Measurements from ENCODE around the gene MFAP1.
"Not testable (repeated sequence)": the region's sequence is repeated elsewhere in the genome, so short reads cannot be mapped to it uniquely, and the experiment has no call there.

Gene MFAP1

DNA sequence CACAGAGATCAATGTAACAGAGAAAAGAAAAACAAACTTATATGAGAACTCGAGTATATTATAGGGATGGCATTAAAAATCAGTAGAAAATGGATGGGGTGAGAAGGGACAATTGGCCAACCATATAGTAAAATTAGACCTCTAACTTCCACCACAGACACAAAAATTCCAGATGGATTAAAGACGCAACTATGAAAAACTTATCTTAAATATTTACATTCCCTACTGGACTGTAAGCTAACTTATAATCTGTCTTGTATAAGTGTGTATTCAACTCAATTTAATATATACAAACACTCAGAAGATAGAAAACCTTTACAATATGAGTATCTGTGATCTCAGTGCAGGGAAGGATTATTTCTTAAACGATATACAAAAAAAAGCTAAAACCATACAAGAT lies 3.0 kb downstream of the MFAP1 start:
- DNase-seq: no peak

DNA sequence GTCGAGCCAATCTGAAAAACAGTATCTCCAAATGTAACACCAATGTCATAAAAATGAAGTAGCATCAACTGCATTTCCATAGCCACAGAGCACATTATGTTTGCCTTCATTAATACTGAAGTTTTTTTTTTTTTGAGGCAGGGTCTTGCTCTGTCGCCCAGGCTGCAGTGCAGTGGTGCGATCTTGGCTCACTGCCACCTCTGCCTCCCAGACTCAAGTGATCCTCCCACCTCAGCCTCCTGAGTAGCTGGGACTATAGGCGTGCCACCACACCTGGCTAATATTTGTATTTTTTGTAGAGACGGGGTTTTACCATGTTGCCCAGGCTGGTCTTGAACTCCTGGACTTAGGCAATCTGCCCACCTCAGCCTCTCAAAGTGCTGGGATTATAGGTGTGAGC lies 9.4 kb downstream of the MFAP1 start:
- not testable (repeated sequence) for DNase-seq

DNA sequence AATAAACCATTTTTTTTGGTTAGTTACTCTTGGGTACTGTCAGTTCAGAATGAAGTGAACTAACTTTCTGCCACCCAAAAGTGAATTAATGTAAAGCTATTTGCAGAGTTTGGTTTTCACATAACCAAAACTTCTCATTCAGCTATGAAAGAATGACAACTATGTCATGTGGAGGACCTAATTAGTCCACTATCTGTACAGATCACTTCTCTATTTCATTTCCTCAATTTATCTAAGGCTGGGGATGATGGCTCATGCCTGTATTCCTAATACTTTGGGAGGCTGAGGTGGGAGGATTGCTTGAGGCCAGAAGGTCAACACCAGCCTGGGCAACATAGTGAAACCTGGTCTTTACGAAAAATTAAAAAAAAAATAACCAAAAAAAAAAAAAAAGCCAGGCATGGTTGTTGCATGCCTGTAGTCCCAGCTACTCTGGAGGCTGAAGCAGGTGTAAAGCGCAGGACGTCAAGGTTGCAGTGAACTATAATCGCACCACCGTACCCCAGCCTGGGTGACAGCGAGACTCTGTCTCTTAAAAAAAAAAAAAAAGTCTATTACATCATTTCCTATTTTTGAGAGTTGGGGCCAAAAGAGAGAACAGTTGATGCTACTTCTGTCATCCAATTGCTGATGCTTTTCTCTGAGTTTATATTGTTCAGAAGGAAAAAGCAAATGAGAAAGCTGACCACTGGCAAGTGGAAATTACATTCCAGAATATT lies 15.4 kb downstream of the MFAP1 start:
- peak; percentile 69 to 87 (median 87) for DNase-seq

DNA sequence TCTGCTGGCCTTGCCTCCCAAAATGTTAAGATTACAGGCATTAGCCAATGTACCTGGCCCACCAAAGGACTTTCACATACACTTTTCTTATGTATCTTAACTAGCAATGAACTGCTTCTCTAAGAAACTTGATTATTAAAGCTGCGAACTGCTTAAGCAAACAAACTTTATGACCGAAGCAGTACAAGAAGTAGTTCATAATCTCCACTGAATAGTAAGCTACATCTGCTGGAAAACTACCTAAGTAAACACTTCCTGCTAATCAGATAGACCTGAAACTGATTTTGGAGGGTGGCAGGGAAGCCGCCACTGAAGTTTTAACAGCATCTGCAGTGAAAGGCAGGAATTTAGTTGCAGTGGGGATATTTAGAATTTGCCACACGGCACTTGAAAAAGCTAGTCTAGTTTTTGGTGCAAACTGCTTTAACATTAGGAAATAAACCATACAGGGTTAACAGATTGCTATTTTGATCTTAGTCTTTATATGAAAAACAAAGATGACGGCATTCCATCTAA lies 16.0 kb downstream of the MFAP1 start:
- DNase-seq: no peak

DNA sequence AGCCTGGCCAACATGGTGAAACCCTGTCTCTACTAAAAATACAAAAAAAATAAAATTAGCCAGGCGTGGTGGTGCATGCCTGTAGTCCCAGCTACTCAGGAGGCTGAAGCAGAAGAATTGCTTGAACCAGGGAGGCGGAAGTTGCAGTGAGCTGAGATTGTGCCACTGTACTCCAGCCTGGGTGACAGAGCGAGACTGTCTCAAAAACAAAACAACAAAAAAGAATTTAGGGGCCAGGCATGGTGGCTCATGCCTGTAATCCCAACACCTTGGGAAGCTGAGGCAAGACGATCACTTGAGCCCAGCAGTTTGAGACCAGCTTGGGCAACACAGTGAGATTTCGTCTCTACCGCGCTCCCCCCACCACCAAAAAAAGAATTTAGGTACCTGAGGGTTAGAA lies 21.8 kb downstream of the MFAP1 start:
- DNase-seq: not testable (repeated sequence)

DNA sequence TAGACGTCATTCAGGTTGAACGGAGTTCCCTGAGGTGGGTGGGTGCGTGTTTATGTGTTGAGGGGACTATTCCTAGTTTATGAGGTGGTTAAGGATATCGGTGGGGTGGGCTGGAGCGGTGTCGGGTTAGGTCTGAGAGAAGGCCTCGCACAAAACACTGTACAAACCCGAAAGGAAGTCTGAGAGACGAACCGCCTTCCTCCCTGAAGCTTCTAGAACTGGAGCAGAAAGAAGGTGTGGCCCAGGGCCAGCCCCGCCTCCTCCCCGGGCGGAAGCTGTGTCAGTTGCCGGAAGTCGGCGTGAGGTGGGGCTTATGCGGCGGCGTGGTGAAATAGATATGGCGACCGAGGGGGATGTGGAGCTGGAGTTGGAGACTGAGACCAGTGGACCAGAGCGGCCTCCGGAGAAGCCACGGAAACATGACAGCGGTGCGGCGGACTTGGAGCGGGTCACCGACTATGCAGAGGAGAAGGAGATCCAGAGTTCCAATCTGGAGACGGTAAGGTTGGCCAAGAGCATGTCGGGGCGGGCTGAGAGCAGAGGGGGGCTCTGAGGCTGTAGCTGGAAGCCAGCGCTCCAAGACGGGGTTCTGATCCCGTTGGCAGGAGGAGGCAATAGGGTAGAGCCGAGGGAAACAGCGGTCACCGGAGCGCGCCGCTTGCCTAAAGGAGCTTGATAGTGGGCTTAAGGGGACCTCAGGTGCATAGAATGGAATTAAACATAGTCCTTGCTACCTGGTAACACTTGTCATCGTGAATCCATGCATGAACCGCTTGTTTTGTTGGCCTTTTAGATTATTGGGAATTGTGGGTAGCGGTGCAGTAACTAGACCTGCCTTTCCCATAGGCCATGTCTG lies 24.0 kb downstream of the MFAP1 start, which contains the start of gene HYPK:
Gene HYPK, plus strand, starts transcription at position 314 of the 856 bp plus-strand sequence. Its CDS starts 24 bp downstream, at position 338.
- DNase-seq: peak; percentile 88 to 93 (median 91)

DNA sequence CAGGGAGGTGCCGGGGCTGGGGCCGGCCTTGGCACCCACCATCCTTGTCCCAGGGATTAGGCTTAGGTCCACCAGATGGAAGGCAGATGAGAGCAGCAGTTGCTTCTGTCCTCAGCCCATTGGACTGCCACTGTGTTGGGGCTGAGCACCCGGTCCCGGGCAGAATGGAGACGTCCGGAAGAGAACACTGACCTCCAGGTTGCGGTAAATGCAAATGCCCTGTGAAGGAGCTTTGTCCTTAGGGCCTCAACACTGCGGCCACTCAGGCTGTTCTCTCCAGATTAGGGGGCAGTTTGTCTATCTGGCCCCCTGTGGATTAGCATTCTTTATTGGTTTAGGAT lies 24.6 kb downstream of the MFAP1 start, which contains the start of gene SERINC4:
Gene SERINC4, minus strand, starts transcription at position 276 of the 341 bp plus-strand sequence. Its CDS starts 234 bp downstream, at position 42.
- DNase-seq: no peak

DNA sequence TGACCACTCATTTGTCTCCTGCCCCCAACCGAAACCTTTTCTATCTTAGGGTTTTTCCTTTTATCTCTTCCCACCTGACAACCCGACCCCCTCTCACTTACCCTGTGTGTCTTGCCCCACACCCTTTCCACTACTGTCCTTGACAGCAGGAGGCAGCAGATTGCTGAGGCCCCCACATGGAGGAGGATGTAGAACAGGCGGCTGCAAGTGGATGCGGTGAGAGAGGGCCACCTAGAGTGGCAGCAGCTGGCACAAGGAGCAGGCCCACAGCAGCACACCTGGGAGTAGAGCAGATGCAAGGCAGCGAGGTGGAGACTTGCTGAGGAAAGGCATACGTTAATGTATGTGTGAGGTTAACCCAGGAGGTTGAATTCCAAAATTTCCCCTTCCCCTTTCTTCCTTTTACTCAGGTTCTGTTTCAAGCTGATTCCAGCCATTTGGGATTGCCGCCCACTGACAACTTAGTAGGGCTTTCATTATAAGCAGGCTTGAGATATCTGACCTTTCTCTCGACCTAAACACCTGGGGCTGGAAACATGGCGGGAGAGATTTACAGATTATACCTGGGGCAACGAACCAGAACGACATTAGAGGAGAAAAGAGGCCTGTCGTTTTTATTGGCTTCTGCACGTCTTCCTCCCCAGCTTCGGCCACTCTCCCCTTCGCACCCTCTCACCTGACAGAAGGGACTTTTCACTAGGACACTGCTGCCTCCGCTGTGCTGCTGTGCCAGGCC lies 25.1 kb downstream of the MFAP1 start:
- no peak for DNase-seq

DNA sequence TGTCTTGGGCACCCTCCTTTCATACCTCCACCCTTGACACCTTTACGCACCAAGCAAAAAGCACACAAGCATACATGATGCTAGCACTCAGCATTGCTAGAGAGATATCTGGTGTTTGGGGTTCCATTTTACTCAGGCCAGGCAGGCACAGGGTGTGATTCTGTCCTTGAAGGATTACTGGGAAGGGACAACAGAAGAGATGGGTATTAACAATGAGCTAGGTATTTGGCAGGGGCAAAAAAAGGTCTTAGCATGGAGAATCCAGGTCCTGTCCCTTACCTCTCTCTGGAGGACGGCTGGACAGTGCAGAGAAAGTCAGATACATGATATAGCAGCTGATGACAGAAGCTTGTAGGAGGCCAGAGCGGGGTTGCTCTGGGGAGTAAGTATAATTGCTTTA lies 27.9 kb downstream of the MFAP1 start:
- DNase-seq: no peak

DNA sequence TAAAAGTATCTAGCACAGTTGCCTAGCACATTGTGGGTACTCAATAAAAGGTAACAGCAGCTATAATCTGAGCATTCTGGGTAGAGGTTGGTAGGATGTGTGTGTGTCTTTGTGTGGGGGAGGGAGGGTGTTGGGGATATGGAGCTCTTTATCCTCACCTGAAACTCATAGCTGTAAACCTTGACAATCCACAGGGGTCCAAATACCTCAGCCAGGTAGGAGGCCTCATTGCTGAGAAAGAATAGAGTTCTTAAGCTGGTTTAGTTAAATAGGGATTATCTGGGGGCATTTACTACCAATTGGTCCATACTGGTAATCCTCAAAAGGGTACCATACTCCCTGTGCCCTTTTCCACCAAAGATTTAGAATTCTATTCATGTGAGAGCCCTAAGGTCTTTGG lies 28.5 kb downstream of the MFAP1 start:
- DNase-seq: no peak

DNA sequence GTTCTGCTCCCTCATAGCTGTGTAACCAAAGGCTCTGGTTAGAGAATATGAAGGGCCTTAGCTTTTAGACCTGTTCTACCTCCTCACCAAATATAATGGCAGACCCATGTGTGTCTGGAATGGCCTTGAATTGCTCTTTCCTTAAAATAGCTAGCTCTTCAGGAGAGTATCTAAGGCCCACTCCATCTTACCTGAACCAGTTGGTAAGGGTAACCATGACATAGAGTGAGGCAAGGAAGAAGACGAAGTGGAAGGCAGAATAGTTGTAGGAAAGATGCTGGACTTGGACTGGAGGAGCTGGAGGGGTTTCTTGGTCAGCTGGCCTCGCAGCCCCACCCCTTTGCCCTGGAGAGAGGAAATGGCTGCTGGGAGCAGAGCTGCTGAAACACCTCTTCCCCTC lies 29.3 kb downstream of the MFAP1 start:
- DNase-seq: no peak

DNA sequence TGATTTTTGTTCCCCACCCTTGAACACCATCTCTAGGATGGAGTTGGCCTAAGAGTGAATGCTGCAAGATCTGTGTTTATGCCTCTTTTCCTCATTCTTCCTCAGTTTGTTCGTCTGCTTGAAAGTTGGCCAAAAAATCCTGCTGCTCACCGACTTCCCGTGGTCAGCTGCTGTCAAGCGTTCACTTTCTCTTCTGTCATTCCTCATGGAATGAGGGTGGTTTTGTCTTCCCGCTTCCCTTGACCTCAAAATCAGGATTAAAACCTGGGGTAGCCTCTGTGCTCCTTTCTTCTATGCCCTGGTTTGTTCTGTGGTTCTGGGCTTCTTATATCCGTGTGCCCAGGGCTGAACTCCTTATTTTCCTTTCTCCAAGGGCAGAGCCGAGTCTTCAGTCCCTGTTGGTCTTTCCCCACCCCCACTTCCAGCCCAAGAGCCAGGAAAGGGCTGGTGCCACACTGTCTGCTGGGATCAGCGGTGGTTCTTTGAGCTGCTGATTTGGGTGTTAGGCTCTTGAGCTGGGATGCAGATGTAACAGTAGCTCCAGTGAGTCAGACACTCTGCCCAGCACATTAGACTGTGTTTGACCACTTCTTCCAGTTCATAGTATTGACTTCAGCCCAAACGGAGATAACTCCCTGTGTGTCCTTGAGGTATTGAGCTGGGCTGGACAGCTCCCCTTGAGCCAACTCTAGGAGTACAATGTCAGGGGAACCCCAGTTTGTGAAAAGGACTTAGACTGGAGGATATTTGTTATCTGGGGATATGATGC lies 30.0 kb downstream of the MFAP1 start:
- DNase-seq: no peak

DNA sequence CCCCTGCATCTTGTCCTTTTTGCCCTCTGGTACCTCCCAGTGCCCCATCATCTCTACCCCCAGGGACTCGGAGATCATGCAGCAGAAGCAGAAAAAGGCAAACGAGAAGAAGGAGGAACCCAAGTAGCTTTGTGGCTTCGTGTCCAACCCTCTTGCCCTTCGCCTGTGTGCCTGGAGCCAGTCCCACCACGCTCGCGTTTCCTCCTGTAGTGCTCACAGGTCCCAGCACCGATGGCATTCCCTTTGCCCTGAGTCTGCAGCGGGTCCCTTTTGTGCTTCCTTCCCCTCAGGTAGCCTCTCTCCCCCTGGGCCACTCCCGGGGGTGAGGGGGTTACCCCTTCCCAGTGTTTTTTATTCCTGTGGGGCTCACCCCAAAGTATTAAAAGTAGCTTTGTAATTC lies 30.8 kb downstream of the MFAP1 start:
- DNase-seq: no peak

DNA sequence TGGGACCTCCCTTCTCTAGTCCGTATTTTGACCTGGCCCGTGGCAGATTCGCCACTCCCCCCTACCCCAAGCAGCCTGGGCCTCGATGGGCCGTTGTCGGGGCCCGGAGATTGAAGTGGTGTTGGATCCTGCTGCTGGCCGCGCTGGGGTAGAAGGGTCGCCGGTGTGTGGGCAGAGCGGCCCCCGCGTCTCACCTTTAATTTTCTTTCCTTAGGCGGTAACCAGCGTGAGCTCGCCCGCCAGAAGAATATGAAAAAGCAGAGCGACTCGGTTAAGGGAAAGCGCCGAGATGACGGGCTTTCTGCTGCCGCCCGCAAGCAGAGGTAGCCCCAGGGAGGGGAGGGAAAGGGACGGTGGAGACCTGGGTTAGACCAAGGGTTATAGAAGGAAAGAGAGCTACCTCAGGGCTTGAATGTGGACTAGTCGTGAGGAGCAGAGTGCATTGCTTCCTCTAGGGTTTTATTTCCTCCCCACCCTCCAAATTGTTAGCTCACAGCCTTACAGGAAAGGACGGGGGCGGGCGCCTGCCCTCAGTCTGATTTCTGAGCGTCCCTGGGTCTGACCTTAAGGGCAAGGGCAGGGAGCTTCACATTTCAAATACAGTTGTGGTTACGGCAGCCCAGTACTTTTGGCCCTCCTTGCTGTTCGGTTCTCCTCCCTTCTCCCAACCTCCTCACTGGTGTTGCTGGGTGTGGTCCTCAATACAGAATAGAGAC lies 31.6 kb downstream of the MFAP1 start:
- DNase-seq: peak; percentile 78 to 83 (median 81)

DNA sequence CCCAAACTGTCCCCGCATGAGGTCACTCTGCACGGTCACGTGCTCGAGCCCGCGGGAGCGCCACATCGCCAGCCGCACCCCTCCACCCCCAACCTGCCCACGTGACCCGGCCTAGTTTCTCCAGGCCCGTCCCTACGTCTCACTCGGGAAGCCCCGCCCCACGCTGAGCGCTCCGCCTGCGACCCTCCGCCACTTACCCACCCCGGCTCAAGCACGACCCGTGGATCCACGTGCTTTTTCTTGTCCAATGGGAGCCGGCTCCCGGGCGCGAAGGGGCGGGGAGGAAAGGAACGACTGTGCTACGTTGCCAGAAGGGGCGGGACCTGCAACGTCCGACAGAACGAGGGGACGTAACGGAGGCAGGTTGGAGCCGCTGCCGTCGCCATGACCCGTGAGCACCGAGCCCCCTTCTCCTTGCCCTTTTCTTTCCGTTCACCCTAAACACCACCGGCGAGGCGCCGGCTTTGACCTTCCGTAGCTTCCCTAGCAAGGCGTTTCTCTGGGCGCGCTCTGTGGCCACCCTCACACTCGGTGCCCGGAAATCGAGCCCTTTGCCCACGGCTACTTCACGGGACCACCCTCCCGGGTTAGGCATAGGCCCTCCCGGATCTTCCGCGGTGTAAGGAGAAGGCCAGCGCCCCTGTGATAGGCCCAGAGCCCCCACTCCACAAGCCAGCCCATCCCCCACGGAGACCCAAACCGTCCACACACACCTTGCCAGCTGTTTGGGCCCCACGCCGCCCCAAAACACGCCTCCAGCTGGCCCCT lies 32.3 kb downstream of the MFAP1 start, which contains the start of gene SERF2:
Gene SERF2, plus strand, starts transcription at position 328 of the 768 bp plus-strand sequence. Its CDS starts 57 bp downstream, at position 385.
- peak; percentile 99 to 100 (median 100) for DNase-seq

DNA sequence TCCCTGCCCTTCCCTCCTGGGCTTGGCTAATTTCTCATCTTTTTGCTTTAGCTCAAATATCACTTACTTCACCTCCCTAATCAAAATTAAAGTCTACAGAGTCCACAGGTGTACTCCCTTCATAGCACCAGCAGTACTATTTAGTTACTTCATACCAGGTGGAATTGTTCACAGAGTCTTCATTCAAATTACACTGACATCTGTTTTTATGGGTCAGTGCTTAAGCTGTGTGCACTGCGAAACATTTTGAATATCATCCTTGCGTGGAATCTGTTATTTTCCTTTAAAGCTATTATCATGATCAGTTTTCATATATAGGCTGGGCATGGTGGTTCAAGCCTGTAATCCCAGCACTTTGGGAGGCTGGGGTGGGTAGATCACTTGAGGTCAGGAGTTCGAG lies 35.1 kb downstream of the MFAP1 start:
- no peak for DNase-seq

DNA sequence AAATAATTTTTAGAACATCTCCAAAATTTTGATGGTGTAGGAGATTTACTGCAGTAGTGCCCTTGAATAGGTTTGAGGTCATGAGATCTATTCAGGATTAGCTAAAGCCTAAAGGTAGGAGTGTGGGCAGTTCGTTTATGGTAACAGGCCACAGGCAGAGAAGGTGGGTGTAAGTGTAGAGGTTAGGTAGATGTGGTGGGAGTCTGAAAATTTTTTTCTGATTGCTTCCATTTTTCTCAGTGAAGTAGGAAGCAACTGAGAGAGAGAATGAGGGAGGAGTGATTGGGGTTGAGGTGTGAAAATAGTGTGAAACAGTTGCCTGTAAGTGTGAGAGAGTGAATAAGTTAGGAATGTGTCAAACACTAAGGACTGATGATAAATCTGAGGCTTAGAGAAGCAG lies 45.5 kb downstream of the MFAP1 start:
- no peak for DNase-seq

DNA sequence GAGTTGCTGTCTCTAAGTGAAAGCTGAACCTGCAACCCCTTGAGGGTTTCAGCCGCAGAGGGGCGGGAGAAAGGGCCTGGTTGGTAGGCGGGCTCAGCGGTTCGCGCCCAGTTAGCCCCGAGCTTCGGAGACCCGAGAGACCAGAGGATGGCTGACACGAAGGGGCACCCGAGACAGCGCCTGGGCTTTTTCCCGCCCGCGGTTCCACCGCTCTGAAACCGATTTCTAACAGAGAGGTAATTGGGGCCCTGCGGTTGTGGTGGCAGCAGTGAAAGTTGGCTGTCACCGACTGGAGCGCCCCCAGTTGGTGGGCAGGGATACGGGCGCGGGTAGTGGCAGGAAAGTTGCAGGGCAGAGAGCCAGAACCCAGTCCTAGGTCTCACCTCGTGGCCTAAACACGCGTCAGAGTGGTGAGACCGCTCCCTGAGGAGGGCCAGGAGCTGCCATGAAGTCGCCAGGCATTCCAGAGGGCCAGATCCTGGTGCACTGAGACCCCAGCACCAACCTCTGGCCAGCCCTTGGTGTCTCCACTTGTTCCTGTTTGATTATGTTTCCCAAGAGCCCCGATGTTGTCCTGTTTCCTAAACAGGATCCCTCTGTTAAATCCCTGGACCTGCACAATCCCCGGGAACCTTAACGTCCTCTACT lies 47.1 kb downstream of the MFAP1 start:
- peak; percentile 75 to 82 (median 77) for DNase-seq

DNA sequence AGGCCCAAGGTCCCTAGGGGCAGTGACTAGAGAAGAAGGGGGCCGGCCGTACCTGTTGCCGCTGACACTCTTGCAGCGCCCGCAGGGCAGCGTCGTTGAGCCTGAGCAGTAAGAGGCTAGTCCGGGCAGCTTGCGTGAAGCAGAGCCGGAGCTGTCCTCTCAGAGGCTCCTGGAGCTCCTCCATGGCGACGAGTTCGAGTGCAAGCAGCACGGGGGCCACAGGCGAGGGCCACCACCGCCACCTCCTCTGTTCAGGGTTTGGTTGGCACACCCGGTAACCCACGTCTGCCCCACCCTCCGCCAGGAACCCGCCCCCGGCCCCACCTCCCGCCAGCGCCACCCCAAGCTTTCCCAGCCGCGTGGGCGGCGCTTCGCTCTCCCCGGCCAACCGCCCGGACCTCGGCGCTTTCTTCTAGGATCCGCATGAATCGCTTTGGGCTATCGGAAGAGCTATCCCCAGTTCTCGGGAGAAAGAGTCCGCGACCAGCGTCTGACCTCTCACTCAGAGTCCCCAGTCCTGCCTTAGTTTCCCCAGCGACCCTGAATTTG lies 47.7 kb downstream of the MFAP1 start, which contains the start of gene ELL3:
Gene ELL3, minus strand, starts transcription at position 249 of the 549 bp plus-strand sequence. Its CDS starts 65 bp downstream, at position 184.
- peak; percentile 84 to 95 (median 92) for DNase-seq
